GM12874 (cell line): Measurements from ENCODE around the gene VWA5A.

ENCODE experiments used
- CTCF ChIP-seq: IDR thresholded peaks from 2 replicates; pipeline ENCODE4 v1.5.1; 2011; ENCODE audit warnings: low read depth, mild to moderate bottlenecking, control low read depth, low read length, moderate library complexity; ENCODE audit not compliant: insufficient read depth

Gene VWA5A

GRCh38 chr11:124081483-124081882 lies 33.8 kb upstream of the VWA5A start:
- no peak for TF ChIP-seq CTCF

- no peak for TF ChIP-seq CTCF
Observed at GRCh38 chr11:124082371-124082770, 32.9 kb upstream of the VWA5A start.

- TF ChIP-seq CTCF: no peak
Observed at GRCh38 chr11:124085583-124085982, 29.7 kb upstream of the VWA5A start.

- TF ChIP-seq CTCF: no peak
Observed at GRCh38 chr11:124085997-124086846, 29.0 kb upstream of the VWA5A start.

- TF ChIP-seq CTCF: no peak
Observed at GRCh38 chr11:124090996-124091395, 24.3 kb upstream of the VWA5A start.

GRCh38 chr11:124093330-124093729 lies 21.9 kb upstream of the VWA5A start:
- TF ChIP-seq CTCF: no peak

GRCh38 chr11:124094731-124095130 lies 20.5 kb upstream of the VWA5A start:
- no peak for TF ChIP-seq CTCF
